HEK293 (cell line): ENCODE results near the gene MAN1C1.
A peak's percentile ranks its signal among the peaks of the same experiment; 100 is the strongest.

Experiments
- CTCF ChIA-PET: fragments of 350-600 bp; formaldehyde crosslinking; extraction: SDS; loops from one replicate; lab custom pipeline; 2021; ENCODE audit warnings: antibody characterized with exemption; lab: Yijun Ruan, JAX
- POLR2A ChIA-PET: fragments of 300-600 bp; formaldehyde crosslinking; extraction: SDS; loops from one replicate; lab custom pipeline; 2020; ENCODE audit warnings: antibody characterized with exemption, inconsistent platforms; lab: Yijun Ruan, JAX
- H3K27ac ChIP-seq: fragments of 200-500 bp; sonication (Bioruptor generic); 2 replicates; pipeline ENCODE4 v1.5.1; 2014; ENCODE audit warnings: low read depth, low read length, control low read depth, inconsistent platforms; ENCODE audit errors: extremely low read depth
- H3K36me3 ChIP-seq, 2 experiments: fragments of 200-500 bp in 1 of 2; sonication (Bioruptor generic) in 1 of 2; 1 replicate in 1 of 2; 2 replicates in 1 of 2; pipeline ENCODE4 v1.5.1; 2014 to 2017; ENCODE audit warnings: inconsistent platforms in 2 of 2, low read length in 2 of 2; ENCODE audit not compliant: control insufficient read depth in 2 of 2, insufficient read depth in 1 of 2
- H3K4me1 ChIP-seq: fragments of 200-500 bp; sonication (Bioruptor generic); 2 replicates; pipeline ENCODE4 v1.5.1; 2014; ENCODE audit warnings: mild to moderate bottlenecking, low read length, inconsistent platforms; ENCODE audit not compliant: control insufficient read depth, insufficient read depth
- H3K4me3 ChIP-seq: 2 replicates; pipeline ENCODE4 v1.5.1; 2011; ENCODE audit warnings: low read depth, mild to moderate bottlenecking, control low read depth, low read length, moderate library complexity
- H3K9me3 ChIP-seq: fragments of 200-500 bp; sonication (Bioruptor generic); 2 replicates; pipeline ENCODE4 v1.5.1; 2014; ENCODE audit warnings: low read depth, low read length, inconsistent platforms; ENCODE audit not compliant: control insufficient read depth, insufficient read depth
- BCL11B ChIP-seq: fragments of 450-650 bp; formaldehyde crosslinking; IDR thresholded peaks from 2 replicates; pipeline ENCODE4 v1.5.1; 2016; ENCODE audit warnings: low read depth, missing biosample characterization, missing genetic modification characterization
- EGR2 ChIP-seq: fragments of 450-650 bp; formaldehyde crosslinking; IDR thresholded peaks from 2 replicates; pipeline ENCODE4 v1.5.1; 2016; ENCODE audit warnings: low read depth, missing biosample characterization, missing genetic modification characterization
- ELK4 ChIP-seq: IDR thresholded peaks from 2 replicates; pipeline ENCODE4 v1.6.1; 2011; ENCODE audit warnings: mild to moderate bottlenecking, low read depth, low read length, borderline replicate concordance
- GLIS1 ChIP-seq: fragments of 450-650 bp; formaldehyde crosslinking; IDR thresholded peaks from 2 replicates; pipeline ENCODE4 v1.5.1; 2016; ENCODE audit warnings: missing biosample characterization, missing genetic modification characterization
- OSR2 ChIP-seq: fragments of 450-650 bp; formaldehyde crosslinking; IDR thresholded peaks from 2 replicates; pipeline ENCODE4 v1.5.1; 2016; ENCODE audit warnings: missing biosample characterization, missing genetic modification characterization
- PRDM10 ChIP-seq: fragments of 450-650 bp; formaldehyde crosslinking; IDR thresholded peaks from 2 replicates; pipeline ENCODE4 v1.5.1; 2016; ENCODE audit warnings: missing biosample characterization, missing genetic modification characterization
- ZBTB6 ChIP-seq: fragments of 450-650 bp; formaldehyde crosslinking; IDR thresholded peaks from 2 replicates; pipeline ENCODE4 v1.5.1; 2017; ENCODE audit warnings: missing biosample characterization, missing genetic modification characterization
- ZNF133 ChIP-seq: fragments of 450-650 bp; formaldehyde crosslinking; IDR thresholded peaks from 2 replicates; pipeline ENCODE4 v1.5.1; 2016; ENCODE audit warnings: missing biosample characterization, missing genetic modification characterization
- ZNF140 ChIP-seq: fragments of 450-650 bp; formaldehyde crosslinking; IDR thresholded peaks from 2 replicates; pipeline ENCODE4 v1.5.1; 2016; ENCODE audit warnings: missing biosample characterization, missing genetic modification characterization
- ZNF23 ChIP-seq: fragments of 450-650 bp; formaldehyde crosslinking; IDR thresholded peaks from 2 replicates; pipeline ENCODE4 v1.5.1; 2016; ENCODE audit warnings: missing biosample characterization, missing genetic modification characterization, borderline replicate concordance
- ZNF426 ChIP-seq: fragments of 450-650 bp; formaldehyde crosslinking; IDR thresholded peaks from 2 replicates; pipeline ENCODE4 v1.5.1; 2017; ENCODE audit warnings: missing biosample characterization, missing genetic modification characterization, mild to moderate bottlenecking, inconsistent platforms, moderate library complexity
- ZNF48 ChIP-seq: fragments of 450-650 bp; formaldehyde crosslinking; IDR thresholded peaks from 2 replicates; pipeline ENCODE4 v1.5.1; 2016; ENCODE audit warnings: missing biosample characterization, missing genetic modification characterization
- ZNF488 ChIP-seq: fragments of 450-650 bp; formaldehyde crosslinking; IDR thresholded peaks from 2 replicates; pipeline ENCODE4 v1.5.1; 2016; ENCODE audit warnings: missing biosample characterization, missing genetic modification characterization
- ZNF510 ChIP-seq: fragments of 450-650 bp; formaldehyde crosslinking; IDR thresholded peaks from 2 replicates; pipeline ENCODE4 v1.5.1; 2018; ENCODE audit warnings: mild to moderate bottlenecking, missing genetic modification characterization, missing biosample characterization; ENCODE audit not compliant: insufficient replicate concordance
- ZNF518A ChIP-seq: fragments of 450-650 bp; formaldehyde crosslinking; conservative IDR thresholded peaks from 2 replicates; pipeline ENCODE4 v1.5.1; 2016; ENCODE audit warnings: low read depth, missing biosample characterization, missing genetic modification characterization
- ZNF571 ChIP-seq: fragments of 450-650 bp; formaldehyde crosslinking; IDR thresholded peaks from 2 replicates; pipeline ENCODE4 v1.5.0; 2017; ENCODE audit warnings: missing biosample characterization, missing genetic modification characterization
- ZNF792 ChIP-seq: fragments of 450-650 bp; formaldehyde crosslinking; IDR thresholded peaks from 2 replicates; pipeline ENCODE4 v1.5.1; 2016; ENCODE audit warnings: missing biosample characterization, missing genetic modification characterization
- ZSCAN5A ChIP-seq: fragments of 450-650 bp; formaldehyde crosslinking; IDR thresholded peaks from 2 replicates; pipeline ENCODE4 v1.5.1; 2016; ENCODE audit warnings: missing biosample characterization, missing genetic modification characterization

MAN1C1 gene

GRCh38 chr1:25706146-25707089, 89.8 kb downstream of the MAN1C1 start:
- no peak overlapping the region for H3K4me3 ChIP-seq
- TF ChIP-seq ZNF23 (no peak), ZNF571 (tag by site-specific recombination) (no peak), EGR2 (tag by site-specific recombination) (0 out of 2 replicates have a peak, but pooled peaks have one; percentile 6), ELK4 (no peak), ZNF426 (tag by site-specific recombination) (no peak), BCL11B (tag by site-specific recombination) (no peak), ZNF510 (tag by site-specific recombination) (no peak), ZNF792 (no peak), GLIS1 (peak; percentile 53), PRDM10 (tag by site-specific recombination) (peak; percentile 61), ZNF48 (tag by site-specific recombination) (no peak)
- POLR2A ChIA-PET, result no interaction called here
- H3K9me3 ChIP-seq, result no peaks in the 10 kb centered on the region
- H3K27ac ChIP-seq, result no peak overlapping the region
- H3K36me3 ChIP-seq, result no peaks in the 10 kb centered on the region
- CTCF ChIA-PET, result interaction anchor here (0.6 to 1.1 kb wide), 2 partner anchors 12 to 28 kb away, joined by 4 read pairs; no protein-coding TSS in a partner anchor
- H3K4me1 ChIP-seq, result no peaks in the 10 kb centered on the region

- Histone ChIP-seq H3K9me3 (no peaks in the 10 kb centered on the region), H3K36me3 (no peaks in the 10 kb centered on the region), H3K4me3 (no peak overlapping the region), H3K27ac (no peak overlapping the region), H3K4me1 (no peaks in the 10 kb centered on the region)
- CTCF ChIA-PET, result interaction anchor here (0.6 to 1.1 kb wide), 2 partner anchors 13 to 29 kb away, joined by 4 read pairs; no protein-coding TSS in a partner anchor
- POLR2A ChIA-PET, result no interaction called here
- TF ChIP-seq GLIS1 (peak; percentile 24; the same call in 1 of the 2 replicates), ZNF133 (tag by site-specific recombination) (no peak), OSR2 (tag by site-specific recombination) (0 out of 2 replicates have a peak, but pooled peaks have one; percentile 19), ZNF488 (no peak), ZBTB6 (tag by site-specific recombination) (no peak), ZNF792 (no peak), ZNF140 (no peak), BCL11B (tag by site-specific recombination) (no peak), ZNF518A (tag by site-specific recombination) (no peak), ZSCAN5A (tag by site-specific recombination) (no peak)
Measured at GRCh38 chr1:25707280-25708016, 90.9 kb downstream of the MAN1C1 start.
